IMR-90 (cell line): Measurements from ENCODE around the gene NDUFAF5.

Source experiments
- BHLHE40 ChIP-seq: fragments of 150-350 bp; IDR thresholded peaks from 2 replicates; pipeline ENCODE4 v1.6.1; 2016; ENCODE audit warnings: mild to moderate bottlenecking, low read depth, low read length
- CEBPB ChIP-seq: IDR thresholded peaks from 2 replicates; pipeline ENCODE4 v1.6.1; 2012; ENCODE audit warnings: low read depth, low read length, improper control_type of control experiment
- MXI1 ChIP-seq: IDR thresholded peaks from 2 replicates; pipeline ENCODE4 v1.6.1; 2012; ENCODE audit warnings: low read depth, mild to moderate bottlenecking, low read length, moderate library complexity, borderline replicate concordance
- POLR2A ChIP-seq: IDR thresholded peaks from 2 replicates; pipeline ENCODE4 v1.6.1; 2012; ENCODE audit warnings: mild to moderate bottlenecking, low read depth, low read length
- RAD21 ChIP-seq: IDR thresholded peaks from 2 replicates; pipeline ENCODE4 v1.6.1; 2012; ENCODE audit warnings: low read length, improper control_type of control experiment
- SMC3 ChIP-seq: fragments of 150-350 bp; IDR thresholded peaks from 2 replicates; pipeline ENCODE4 v1.6.1; 2016; ENCODE audit warnings: low read depth, mild to moderate bottlenecking, antibody characterized with exemption, low read length, moderate library complexity
- TF ChIP-seq, protein P1 (sequence below): conservative IDR thresholded peaks from 2 replicates; pipeline ENCODE4 v1.5.1; 2012; ENCODE audit warnings: mild to moderate bottlenecking, low read depth, low read length, improper control_type of control experiment
- TF ChIP-seq, protein P2 (sequence below): fragments of 150-350 bp; IDR thresholded peaks from 2 replicates; pipeline ENCODE4 v1.6.1; 2017; ENCODE audit warnings: mild to moderate bottlenecking, antibody characterized with exemption, low read length, low read depth
- TF ChIP-seq, protein P3 (sequence below): fragments of 150-350 bp; IDR thresholded peaks from 2 replicates; pipeline ENCODE4 v1.6.1; 2016; ENCODE audit warnings: low read depth, mild to moderate bottlenecking, low read length, moderate library complexity, borderline replicate concordance

DNA sequence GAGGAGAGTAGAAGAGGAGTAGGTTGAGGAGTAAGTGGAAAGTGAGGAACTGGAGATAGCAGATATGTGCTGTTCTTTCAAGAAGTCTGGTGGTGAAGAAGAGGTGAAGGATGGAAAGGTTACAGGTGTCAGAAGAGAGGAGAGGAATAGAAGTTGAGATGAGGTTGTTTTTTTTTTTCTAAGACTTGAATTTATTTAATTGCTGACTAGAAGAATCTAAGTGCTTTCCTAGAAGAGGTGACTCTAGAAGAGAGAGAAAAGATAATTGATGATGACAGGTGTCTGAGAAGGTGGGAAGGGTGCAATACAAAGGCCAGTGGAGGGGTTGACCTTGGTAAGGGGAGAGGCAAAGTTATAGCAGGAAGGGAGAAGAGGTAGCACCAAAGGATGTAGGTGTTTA, 25.6 kb downstream of the NDUFAF5 start:
- TF ChIP-seq, protein P1, sequence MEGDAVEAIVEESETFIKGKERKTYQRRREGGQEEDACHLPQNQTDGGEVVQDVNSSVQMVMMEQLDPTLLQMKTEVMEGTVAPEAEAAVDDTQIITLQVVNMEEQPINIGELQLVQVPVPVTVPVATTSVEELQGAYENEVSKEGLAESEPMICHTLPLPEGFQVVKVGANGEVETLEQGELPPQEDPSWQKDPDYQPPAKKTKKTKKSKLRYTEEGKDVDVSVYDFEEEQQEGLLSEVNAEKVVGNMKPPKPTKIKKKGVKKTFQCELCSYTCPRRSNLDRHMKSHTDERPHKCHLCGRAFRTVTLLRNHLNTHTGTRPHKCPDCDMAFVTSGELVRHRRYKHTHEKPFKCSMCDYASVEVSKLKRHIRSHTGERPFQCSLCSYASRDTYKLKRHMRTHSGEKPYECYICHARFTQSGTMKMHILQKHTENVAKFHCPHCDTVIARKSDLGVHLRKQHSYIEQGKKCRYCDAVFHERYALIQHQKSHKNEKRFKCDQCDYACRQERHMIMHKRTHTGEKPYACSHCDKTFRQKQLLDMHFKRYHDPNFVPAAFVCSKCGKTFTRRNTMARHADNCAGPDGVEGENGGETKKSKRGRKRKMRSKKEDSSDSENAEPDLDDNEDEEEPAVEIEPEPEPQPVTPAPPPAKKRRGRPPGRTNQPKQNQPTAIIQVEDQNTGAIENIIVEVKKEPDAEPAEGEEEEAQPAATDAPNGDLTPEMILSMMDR, result no peak
- no peak for TF ChIP-seq CEBPB
- no peak for TF ChIP-seq RAD21
- TF ChIP-seq, protein P2, sequence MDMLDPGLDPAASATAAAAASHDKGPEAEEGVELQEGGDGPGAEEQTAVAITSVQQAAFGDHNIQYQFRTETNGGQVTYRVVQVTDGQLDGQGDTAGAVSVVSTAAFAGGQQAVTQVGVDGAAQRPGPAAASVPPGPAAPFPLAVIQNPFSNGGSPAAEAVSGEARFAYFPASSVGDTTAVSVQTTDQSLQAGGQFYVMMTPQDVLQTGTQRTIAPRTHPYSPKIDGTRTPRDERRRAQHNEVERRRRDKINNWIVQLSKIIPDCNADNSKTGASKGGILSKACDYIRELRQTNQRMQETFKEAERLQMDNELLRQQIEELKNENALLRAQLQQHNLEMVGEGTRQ, result no peak
- no peak for TF ChIP-seq POLR2A
- no peak for TF ChIP-seq SMC3
- TF ChIP-seq, protein P3, sequence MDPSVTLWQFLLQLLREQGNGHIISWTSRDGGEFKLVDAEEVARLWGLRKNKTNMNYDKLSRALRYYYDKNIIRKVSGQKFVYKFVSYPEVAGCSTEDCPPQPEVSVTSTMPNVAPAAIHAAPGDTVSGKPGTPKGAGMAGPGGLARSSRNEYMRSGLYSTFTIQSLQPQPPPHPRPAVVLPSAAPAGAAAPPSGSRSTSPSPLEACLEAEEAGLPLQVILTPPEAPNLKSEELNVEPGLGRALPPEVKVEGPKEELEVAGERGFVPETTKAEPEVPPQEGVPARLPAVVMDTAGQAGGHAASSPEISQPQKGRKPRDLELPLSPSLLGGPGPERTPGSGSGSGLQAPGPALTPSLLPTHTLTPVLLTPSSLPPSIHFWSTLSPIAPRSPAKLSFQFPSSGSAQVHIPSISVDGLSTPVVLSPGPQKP, result no peak
- no peak for TF ChIP-seq BHLHE40
- no peak for TF ChIP-seq MXI1
